Upper lobe of right lung (tissue), 1 donor: ENCODE data around the gene ZFAND3. TPM values are rescaled to one million over a fixed set of nuclear protein-coding genes. Genes with fewer than 3 reads are reported as not detected.

Experiments used
- ATAC-seq: fragments of 200-7000 bp; cut with Tn5 transposase; one replicate; pipeline ENCODE4 v1.9.1; 2020; ENCODE audit warnings: mild to moderate bottlenecking, moderate library complexity
- DNase-seq: peaks from one replicate; pipeline ENCODE4 v3.0.0-alpha.2; 2020
- H3K27ac ChIP-seq: fragments of 200-600 bp; one replicate; pipeline ENCODE4 v1.8.0; 2022
- H3K27me3 ChIP-seq: fragments of 200-600 bp; one replicate; pipeline ENCODE4 v1.8.0; 2022; ENCODE audit warnings: mild to moderate bottlenecking
- H3K36me3 ChIP-seq: fragments of 200-600 bp; one replicate; pipeline ENCODE4 v1.8.0; 2022
- H3K4me1 ChIP-seq: fragments of 200-600 bp; one replicate; pipeline ENCODE4 v1.8.0; 2022
- H3K4me3 ChIP-seq: fragments of 200-600 bp; one replicate; pipeline ENCODE4 v1.8.0; 2022; ENCODE audit warnings: mild to moderate bottlenecking
- H3K9me3 ChIP-seq: fragments of 200-600 bp; one replicate; pipeline ENCODE4 v1.8.0; 2022
- intact Hi-C: fragments of 100-400 bp; cut with DNase I; formaldehyde crosslinking; loops from one replicate; pipeline ENCODE4 v1.11.0; 2022
- total RNA-seq: library from RNA; stranded (reverse); fragmentation: NEBNext Ultra II Directional; extraction: Animal tissue kit (Norgen Biotek cat#: 25700); gene quantifications from one replicate; pipeline ENCODE4 v1.2.1, GENCODE V29; 2021
- TF ChIP-seq, protein P1 (sequence below): fragments of 200-600 bp; IDR thresholded peaks from one replicate; pipeline ENCODE4 v1.8.0; 2022; ENCODE audit warnings: antibody characterized with exemption
- donor health status: DM: no; HTN: yes; CAD: no; lungs with severe emphysema.

Gene ZFAND3
- total RNA-seq, 1 donor from 2014 or later: 69.1 TPM

DNA sequence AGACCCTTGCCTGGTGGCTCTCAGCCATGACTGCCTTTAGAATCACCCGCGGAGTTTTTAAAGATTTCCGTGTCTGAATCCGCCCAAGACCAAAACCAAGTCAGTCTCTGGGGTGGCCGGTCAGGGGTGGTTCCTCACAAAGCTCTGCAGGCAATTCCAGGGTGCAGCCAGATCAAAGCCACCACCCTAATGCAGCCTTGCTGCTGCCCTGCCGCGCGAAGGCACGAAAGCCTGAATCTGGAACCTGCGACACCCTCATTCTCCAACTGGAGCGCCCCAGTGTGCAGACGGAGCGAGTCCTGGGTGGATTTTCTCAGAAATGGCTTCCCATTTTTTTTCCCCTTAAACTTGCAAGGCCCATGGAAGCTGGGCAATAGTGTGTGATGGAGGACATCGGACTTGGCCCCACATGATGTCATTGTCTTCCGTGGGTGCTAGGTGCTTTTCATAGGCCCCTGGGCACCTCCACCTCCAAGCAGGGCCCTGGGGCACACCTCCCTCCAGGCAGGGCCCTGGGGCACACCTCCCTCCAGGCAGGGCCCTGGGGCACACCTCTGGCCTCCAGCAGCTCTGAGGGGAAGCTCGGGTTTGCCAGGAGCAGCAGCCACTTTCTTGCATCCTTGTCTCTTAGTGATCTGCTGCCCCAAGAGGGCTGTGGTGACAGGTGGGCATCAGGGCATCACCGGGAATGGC lies 343.1 kb downstream of the ZFAND3 start:
- intact Hi-C loops: no loop called here
- no peak overlapping the region for H3K27ac ChIP-seq
- ATAC-seq: no peak
- H3K27me3 ChIP-seq: no peaks in the 10 kb centered on the region
- H3K9me3 ChIP-seq: no peaks in the 10 kb centered on the region
- H3K36me3 ChIP-seq: no peaks in the 10 kb centered on the region
- TF ChIP-seq, protein P1, sequence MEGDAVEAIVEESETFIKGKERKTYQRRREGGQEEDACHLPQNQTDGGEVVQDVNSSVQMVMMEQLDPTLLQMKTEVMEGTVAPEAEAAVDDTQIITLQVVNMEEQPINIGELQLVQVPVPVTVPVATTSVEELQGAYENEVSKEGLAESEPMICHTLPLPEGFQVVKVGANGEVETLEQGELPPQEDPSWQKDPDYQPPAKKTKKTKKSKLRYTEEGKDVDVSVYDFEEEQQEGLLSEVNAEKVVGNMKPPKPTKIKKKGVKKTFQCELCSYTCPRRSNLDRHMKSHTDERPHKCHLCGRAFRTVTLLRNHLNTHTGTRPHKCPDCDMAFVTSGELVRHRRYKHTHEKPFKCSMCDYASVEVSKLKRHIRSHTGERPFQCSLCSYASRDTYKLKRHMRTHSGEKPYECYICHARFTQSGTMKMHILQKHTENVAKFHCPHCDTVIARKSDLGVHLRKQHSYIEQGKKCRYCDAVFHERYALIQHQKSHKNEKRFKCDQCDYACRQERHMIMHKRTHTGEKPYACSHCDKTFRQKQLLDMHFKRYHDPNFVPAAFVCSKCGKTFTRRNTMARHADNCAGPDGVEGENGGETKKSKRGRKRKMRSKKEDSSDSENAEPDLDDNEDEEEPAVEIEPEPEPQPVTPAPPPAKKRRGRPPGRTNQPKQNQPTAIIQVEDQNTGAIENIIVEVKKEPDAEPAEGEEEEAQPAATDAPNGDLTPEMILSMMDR: no peak
- H3K4me3 ChIP-seq: no peak overlapping the region
- no peaks in the 10 kb centered on the region for H3K4me1 ChIP-seq
- DNase-seq: peak; percentile 34

DNA sequence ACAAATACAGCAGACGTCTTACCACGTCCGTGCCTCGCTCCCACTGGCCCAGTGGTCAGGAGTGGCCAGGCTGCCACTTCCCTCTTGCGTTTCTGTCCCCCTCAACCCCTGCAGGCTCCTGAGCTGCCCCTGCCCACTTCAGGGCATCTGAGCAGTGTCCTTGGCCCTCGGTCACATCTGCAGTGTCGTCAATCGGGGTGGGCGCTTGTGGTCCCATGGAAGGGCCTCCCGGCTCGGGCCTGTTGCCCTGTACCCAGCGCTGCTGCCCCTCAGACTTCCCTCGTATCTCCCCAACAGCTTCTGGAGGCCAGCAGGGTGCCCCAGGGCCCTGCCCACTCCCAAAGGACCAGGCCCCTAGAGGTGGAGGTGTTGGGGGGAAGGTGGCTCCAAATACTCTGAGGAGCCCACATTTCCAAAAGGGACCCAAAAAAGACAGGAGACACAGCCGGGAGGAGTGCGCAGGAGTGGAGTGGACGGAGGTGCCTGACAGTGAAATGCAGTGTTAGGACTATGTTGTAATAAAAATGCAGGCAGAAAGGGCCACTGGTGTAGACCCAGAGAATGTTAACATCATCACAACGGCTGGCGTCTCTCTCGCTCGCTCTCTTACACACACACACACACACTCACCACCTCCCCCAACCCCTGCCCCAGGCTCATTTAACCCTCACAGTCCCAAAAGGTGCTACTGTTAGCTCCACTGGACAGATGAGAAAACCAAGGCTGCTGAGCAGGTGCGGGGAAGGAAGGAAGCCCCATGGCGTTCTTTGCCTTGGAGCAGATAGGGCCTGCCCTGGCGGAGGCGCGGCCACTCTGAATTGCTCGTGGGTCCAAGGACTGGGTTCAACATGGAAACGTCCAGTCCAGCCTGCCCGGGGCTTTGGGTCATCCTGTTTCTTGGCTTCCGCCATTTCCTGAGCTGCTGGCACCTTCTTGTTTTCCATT lies 343.9 kb downstream of the ZFAND3 start:
- no peaks in the 10 kb centered on the region for H3K9me3 ChIP-seq
- TF ChIP-seq, protein P1: no peak
- no peaks in the 10 kb centered on the region for H3K27me3 ChIP-seq
- no peak overlapping the region for H3K4me3 ChIP-seq
- intact Hi-C loops: no loop called here
- DNase-seq (peak; percentile 49), ATAC-seq (no peak)
- no peaks in the 10 kb centered on the region for H3K4me1 ChIP-seq
- no peak overlapping the region for H3K27ac ChIP-seq
- no peaks in the 10 kb centered on the region for H3K36me3 ChIP-seq

DNA sequence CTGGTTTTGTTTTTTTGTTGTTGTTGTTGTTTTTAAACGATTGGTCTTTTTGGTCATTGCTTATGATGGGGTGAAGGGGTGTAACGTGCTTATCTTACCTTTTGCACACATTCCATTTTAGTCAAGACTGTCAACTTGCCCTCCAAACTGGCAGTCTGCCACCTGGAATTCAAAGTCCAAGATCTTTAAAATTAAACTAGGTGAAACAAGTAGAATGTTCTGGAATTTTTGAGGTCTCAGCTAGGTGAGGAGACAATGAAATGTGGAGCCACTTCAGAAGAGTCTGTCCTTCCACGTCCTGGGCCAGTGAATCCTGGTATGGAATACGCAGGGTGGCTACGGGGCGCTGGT lies 344.6 kb downstream of the ZFAND3 start:
- TF ChIP-seq, protein P1: no peak
- H3K27me3 ChIP-seq: no peaks in the 10 kb centered on the region
- H3K4me1 ChIP-seq: no peaks in the 10 kb centered on the region
- no peak overlapping the region for H3K27ac ChIP-seq
- intact Hi-C loops: no loop called here
- no peak overlapping the region for H3K4me3 ChIP-seq
- ATAC-seq (no peak), DNase-seq (no peak)
- H3K9me3 ChIP-seq: no peaks in the 10 kb centered on the region
- no peaks in the 10 kb centered on the region for H3K36me3 ChIP-seq

DNA sequence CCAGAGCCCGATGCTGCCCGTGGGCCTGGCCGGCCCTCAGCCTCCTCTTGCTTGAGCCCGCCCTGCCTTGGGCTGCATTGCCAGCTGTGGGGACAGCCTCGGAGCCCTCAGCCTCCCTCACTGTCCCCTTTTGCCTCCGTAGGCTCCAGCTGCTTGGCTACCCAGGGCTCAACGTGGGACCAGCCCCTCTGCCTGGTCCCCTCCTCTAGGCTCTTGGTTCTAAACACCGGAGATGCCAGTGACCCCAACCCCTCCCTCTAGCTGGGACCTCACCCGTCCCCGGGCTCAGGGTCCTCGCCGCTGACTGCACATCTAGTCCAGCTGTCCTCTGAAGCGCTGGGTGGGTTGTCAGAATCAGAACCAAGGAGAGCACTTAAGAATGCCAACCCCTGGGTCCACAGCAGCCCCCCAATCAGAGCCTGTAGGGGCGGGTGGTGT lies 345.2 kb downstream of the ZFAND3 start:
- Histone ChIP-seq H3K4me1 (no peaks in the 10 kb centered on the region), H3K27me3 (no peaks in the 10 kb centered on the region), H3K4me3 (no peak overlapping the region), H3K36me3 (no peaks in the 10 kb centered on the region), H3K27ac (no peak overlapping the region), H3K9me3 (no peaks in the 10 kb centered on the region)
- intact Hi-C loops: no loop called here
- TF ChIP-seq, protein P1: no peak
- DNase-seq (no peak), ATAC-seq (no peak)

DNA sequence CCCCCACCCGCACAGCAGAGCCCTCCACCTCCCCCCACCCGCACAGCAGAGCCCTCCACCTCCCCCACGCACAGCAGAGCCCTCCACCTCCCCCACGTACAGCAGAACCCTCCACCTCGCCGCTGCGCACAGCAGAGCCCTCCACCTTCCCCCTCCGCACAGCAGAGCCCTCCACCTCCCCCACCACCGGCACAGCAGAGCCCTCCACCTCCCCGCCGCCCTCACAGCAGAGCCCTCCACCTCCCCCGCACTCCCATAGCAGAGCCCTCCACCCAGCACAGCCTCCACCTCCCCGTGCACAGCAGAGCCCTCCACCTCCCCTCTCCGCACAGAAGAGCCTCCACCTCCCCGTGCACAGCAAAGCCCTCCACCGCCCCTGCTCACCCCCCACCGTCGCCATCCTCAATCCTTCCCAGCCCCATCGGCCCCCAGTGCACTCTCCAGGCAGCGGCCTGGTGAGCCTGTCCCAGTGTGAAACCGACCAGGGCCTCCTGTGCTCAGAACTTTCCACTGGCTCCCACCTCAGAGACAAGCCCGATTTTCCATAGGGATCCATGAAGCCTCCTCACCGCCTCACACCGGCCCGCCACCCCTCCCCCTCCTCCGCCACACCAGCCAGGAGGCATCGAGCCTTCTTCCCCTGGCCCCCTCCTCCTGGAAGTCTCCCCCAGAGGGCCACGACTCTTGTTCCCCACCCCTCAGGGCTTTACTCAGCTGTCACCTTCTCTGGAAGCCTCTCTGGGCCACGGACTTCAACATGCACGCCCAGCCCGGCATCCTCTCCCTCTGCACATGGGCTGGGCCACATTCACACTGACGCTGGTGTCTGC lies 347.1 kb downstream of the ZFAND3 start:
- DNase-seq (no peak), ATAC-seq (no peak)
- TF ChIP-seq, protein P1: no peak
- Histone ChIP-seq H3K4me1 (no peaks in the 10 kb centered on the region), H3K27ac (no peak overlapping the region), H3K36me3 (no peaks in the 10 kb centered on the region), H3K27me3 (no peaks in the 10 kb centered on the region), H3K4me3 (no peak overlapping the region), H3K9me3 (no peaks in the 10 kb centered on the region)
- intact Hi-C loops: no loop called here
